Osteoblast (primary cell): Measurements from ENCODE around the gene CD74. TPM values are rescaled to one million over a fixed set of nuclear protein-coding genes. Genes with fewer than 3 reads are reported as not detected.
A peak's percentile ranks its signal among the peaks of the same experiment; 100 is the strongest.

ENCODE experiments used
- DNase-seq: peaks from one replicate; pipeline ENCODE4 v3.0.0; 2011; ENCODE audit warnings: low spot score, mixed read lengths; ENCODE audit not compliant: insufficient read length; ENCODE audit errors: missing footprints
- H2AFZ ChIP-seq: 2 replicates; pipeline ENCODE4 v1.6.0; 2011; ENCODE audit warnings: mild to moderate bottlenecking, low read length
- H3K27ac ChIP-seq: 2 replicates; pipeline ENCODE4 v1.5.1; 2011; ENCODE audit warnings: mild to moderate bottlenecking, low read depth, low read length, moderate library complexity
- H3K27me3 ChIP-seq: 2 replicates; pipeline ENCODE4 v1.6.0; 2012; ENCODE audit warnings: mild to moderate bottlenecking, control low read depth, inconsistent platforms, low read length, moderate library complexity; ENCODE audit not compliant: insufficient read depth
- H3K36me3 ChIP-seq: 2 replicates; pipeline ENCODE4 v1.5.1; 2011; ENCODE audit warnings: mild to moderate bottlenecking, low read length, control low read depth, moderate library complexity; ENCODE audit not compliant: insufficient read depth
- H3K4me1 ChIP-seq: 2 replicates; pipeline ENCODE4 v1.5.1; 2011; ENCODE audit warnings: mild to moderate bottlenecking, low read length, control low read depth, moderate library complexity; ENCODE audit not compliant: insufficient read depth
- H3K4me2 ChIP-seq: 2 replicates; pipeline ENCODE4 v1.6.0; 2011; ENCODE audit warnings: mild to moderate bottlenecking, low read length; ENCODE audit not compliant: insufficient read depth
- H3K4me3 ChIP-seq: fragments of 200-600 bp; sonication (generic); 3 replicates; pipeline ENCODE4 v1.5.1; 2012; ENCODE audit warnings: mild to moderate bottlenecking, low read length, inconsistent platforms; ENCODE audit not compliant: insufficient read depth
- H3K79me2 ChIP-seq: 2 replicates; pipeline ENCODE4 v1.6.0; 2012; ENCODE audit warnings: mild to moderate bottlenecking, low read length, control low read depth, inconsistent platforms; ENCODE audit not compliant: insufficient read depth
- H3K9me3 ChIP-seq: 2 replicates; pipeline ENCODE4 v1.5.1; 2011; ENCODE audit warnings: low read depth, low read length, control low read depth
- H4K20me1 ChIP-seq: 2 replicates; pipeline ENCODE4 v1.6.0; 2012; ENCODE audit warnings: mild to moderate bottlenecking, low read length, control low read depth; ENCODE audit not compliant: insufficient read depth
- CTCF ChIP-seq: IDR thresholded peaks from 2 replicates; pipeline ENCODE4 v1.5.1; 2011; ENCODE audit warnings: mild to moderate bottlenecking, low read depth, low read length, moderate library complexity; ENCODE audit errors: extremely low read depth
- total RNA-seq: library from RNA; depleted of rRNA; stranded (reverse); fragments of >200 nt; gene quantifications from 2 replicates; pipeline ENCODE4 v1.2.3, GENCODE V29; 2012

The CD74 gene
- total RNA-seq: 21.4 and 83.4 TPM in 2 replicates

- no peaks in the 10 kb centered on the region for H3K36me3 ChIP-seq
- peak within 1 kb of the TSS; percentile 54 for H3K27ac ChIP-seq
- peaks cover 8% of the 10 kb centered on the region for H3K4me1 ChIP-seq
- peak within 1 kb of the TSS; percentile 84 for H3K4me2 ChIP-seq
- H3K79me2 ChIP-seq: no peaks in the 10 kb centered on the region
- peak; percentile 60 for DNase-seq
- no peak for TF ChIP-seq CTCF
- H4K20me1 ChIP-seq: no peaks in the 10 kb centered on the region
- no peaks in the 10 kb centered on the region for H3K9me3 ChIP-seq
- H3K27me3 ChIP-seq: no peaks in the 10 kb centered on the region
- peak within 1 kb of the TSS; percentile 73 for H3K4me3 ChIP-seq
- peak within 1 kb of the TSS; percentile 93 for H2AFZ ChIP-seq
Observed at GRCh38 chr5:150412319-150413175, at the start of gene CD74. Gene CD74, minus strand, starts transcription at chr5:150412910. Its CDS starts 161 bp downstream, at chr5:150412749.

- H3K27me3 ChIP-seq: no peaks in the 10 kb centered on the region
Observed at GRCh38 chr5:150461231-150461630, 48.5 kb upstream of the CD74 start.

GRCh38 chr5:150460781-150461180 is 48.1 kb upstream of the CD74 start:
- no peak overlapping the region for H3K4me3 ChIP-seq

More at GRCh38 chr5:150461231-150461630, 48.5 kb upstream of the CD74 start:
- Histone ChIP-seq H3K79me2 (no peaks in the 10 kb centered on the region), H3K9me3 (no peaks in the 10 kb centered on the region), H3K4me2 (no peak overlapping the region), H3K4me1 (peaks cover 11% of the 10 kb centered on the region), H2AFZ (peak overlapping the region; percentile 54), H3K36me3 (no peaks in the 10 kb centered on the region), H3K4me3 (no peak overlapping the region), H4K20me1 (no peaks in the 10 kb centered on the region), H3K27ac (no peak overlapping the region)
- no peak for DNase-seq
- no peak for TF ChIP-seq CTCF

More at GRCh38 chr5:150460781-150461180, 48.1 kb upstream of the CD74 start:
- H3K27me3 ChIP-seq: no peaks in the 10 kb centered on the region
- H3K79me2 ChIP-seq: no peaks in the 10 kb centered on the region
- no peak overlapping the region for H3K4me2 ChIP-seq
- no peak for TF ChIP-seq CTCF
- H3K4me1 ChIP-seq: peaks cover 11% of the 10 kb centered on the region
- no peaks in the 10 kb centered on the region for H3K36me3 ChIP-seq
- H3K9me3 ChIP-seq: no peaks in the 10 kb centered on the region
- H3K27ac ChIP-seq: no peak overlapping the region
- no peak for DNase-seq
- no peaks in the 10 kb centered on the region for H4K20me1 ChIP-seq
- peak overlapping the region; percentile 54 for H2AFZ ChIP-seq
